ENCODE data around the gene LHX3. TPM values are rescaled to one million over a fixed set of nuclear protein-coding genes. Genes with fewer than 3 reads are reported as not detected.

LHX3 gene
- total and polyA plus RNA-seq, 2 donors (not counting 1 experiment from before 2014, with no cell fraction given): 0.07 to 0.30 TPM

GRCh38 chr9:136171009-136171800 is 33.7 kb downstream of the LHX3 start:
- POLR2A ChIA-PET: interaction anchor here (0.6 to 1.2 kb wide), 3 partner anchors 72 to 112 kb away, joined by 4 to 5 read pairs (median 4); no protein-coding TSS in a partner anchor
- Histone ChIP-seq H3K9me3 (ENCODE audit: control extremely low read depth in 1 of 3, control insufficient read depth in 2 of 3, insufficient read depth in 1 of 3, low read length in 2 of 3) (peaks cover 0 to 6% (median 0%) of the 10 kb centered on the region in 3 donors), H3K4me3 (ENCODE audit: control extremely low read depth in 1 of 5, extremely low read depth in 1 of 5, insufficient read depth in 1 of 5, low read depth in 2 of 5, low read length in 4 of 5) (no peak overlapping the region), H3K27me3 (replicated peaks in 1 of 4; ENCODE audit: control extremely low read depth in 1 of 4, control insufficient read depth in 3 of 4, insufficient read depth in 4 of 4, low read length in 3 of 4) (peaks cover 0 to 35% (median 4%) of the 10 kb centered on the region in 4 experiments), H3K9ac (ENCODE audit: low read length) (no peak overlapping the region), H3K36me3 (replicated peaks in 1 of 2; ENCODE audit: control extremely low read depth in 1 of 2, control insufficient read depth in 1 of 2, extremely low read depth in 1 of 2, insufficient read depth in 2 of 2, low read length in 1 of 2) (no peaks in the 10 kb centered on the region), H4K20me1 (ENCODE audit: control insufficient read depth, insufficient read depth, low read length, poor library complexity, severe bottlenecking) (no peaks in the 10 kb centered on the region), H3K27ac (ENCODE audit: low read length in 2 of 2) (no peak overlapping the region), H3K79me2 (ENCODE audit: control insufficient read depth, insufficient read depth, low read length) (no peaks in the 10 kb centered on the region), H3K4me1 (ENCODE audit: control insufficient read depth in 2 of 2, insufficient read depth in 2 of 2, low read length in 2 of 2) (peaks cover 0 to 15% of the 10 kb centered on the region in 2 donors), H3K4me2 (replicated peaks; ENCODE audit: low read depth, low read length, poor library complexity, severe bottlenecking) (no peak overlapping the region), H2AFZ (ENCODE audit: insufficient read depth, low read depth, low read length, poor library complexity, severe bottlenecking) (no peak overlapping the region)
- H3K9me3 Mint-ChIP-seq (ENCODE audit: insufficient read depth): no peaks in the 10 kb centered on the region
- 76% methylated on average over 16 of the region's 16 CpGs for WGBS (ENCODE audit: insufficient coverage)
- no peak overlapping the region for H3K4me3 Mint-ChIP-seq
- intact Hi-C loops (cut with micrococcal nuclease): no loop called here
- ATAC-seq (ENCODE audit: low read depth): no peak
- peak overlapping the region; percentile 68 for H3K27ac Mint-ChIP-seq
- peaks cover 11% of the 10 kb centered on the region for H3K4me1 Mint-ChIP-seq
- no peak for TF ChIP-seq EZH2 (IDR thresholded peaks at IDR 0.05; ENCODE audit: borderline replicate concordance, insufficient read depth, low read depth, low read length, poor library complexity, severe bottlenecking)
- CTCF ChIA-PET: interaction anchor here (1.0 to 8.7 kb wide), 21 partner anchors 7 to 230 kb away, joined by 3 to 103 read pairs (median 4); partner anchors contain the start of genes DNLZ and QSOX2
- no peak for DNase-seq
- peaks cover 21% of the 10 kb centered on the region for H3K27me3 Mint-ChIP-seq

- peak; percentile 97 for ATAC-seq (ENCODE audit: low read depth)
- peak overlapping the region; percentile 68 for H3K27ac Mint-ChIP-seq
- Histone ChIP-seq H3K4me3 (ENCODE audit: control extremely low read depth in 1 of 5, extremely low read depth in 1 of 5, insufficient read depth in 1 of 5, low read depth in 2 of 5, low read length in 4 of 5) (no peak overlapping the region), H3K36me3 (replicated peaks in 1 of 2; ENCODE audit: control extremely low read depth in 1 of 2, control insufficient read depth in 1 of 2, extremely low read depth in 1 of 2, insufficient read depth in 2 of 2, low read length in 1 of 2) (no peaks in the 10 kb centered on the region), H3K9me3 (ENCODE audit: control extremely low read depth in 1 of 3, control insufficient read depth in 2 of 3, insufficient read depth in 1 of 3, low read length in 2 of 3) (peaks cover 0 to 6% (median 0%) of the 10 kb centered on the region in 3 donors), H3K27ac (ENCODE audit: low read length in 2 of 2) (no peak overlapping the region), H3K4me1 (ENCODE audit: control insufficient read depth in 2 of 2, insufficient read depth in 2 of 2, low read length in 2 of 2) (peaks cover 0 to 15% of the 10 kb centered on the region in 2 donors), H3K27me3 (replicated peaks in 1 of 4; ENCODE audit: control extremely low read depth in 1 of 4, control insufficient read depth in 3 of 4, insufficient read depth in 4 of 4, low read length in 3 of 4) (peaks cover 0 to 35% (median 4%) of the 10 kb centered on the region in 4 experiments), H3K4me2 (replicated peaks; ENCODE audit: low read depth, low read length, poor library complexity, severe bottlenecking) (peak overlapping the region; percentile 20), H3K9ac (ENCODE audit: low read length) (no peak overlapping the region), H2AFZ (ENCODE audit: insufficient read depth, low read depth, low read length, poor library complexity, severe bottlenecking) (no peak overlapping the region), H4K20me1 (ENCODE audit: control insufficient read depth, insufficient read depth, low read length, poor library complexity, severe bottlenecking) (no peaks in the 10 kb centered on the region), H3K79me2 (ENCODE audit: control insufficient read depth, insufficient read depth, low read length) (no peaks in the 10 kb centered on the region)
- 52% methylated on average over 26 of the region's 28 CpGs for WGBS (ENCODE audit: insufficient coverage)
- H3K9me3 Mint-ChIP-seq (ENCODE audit: insufficient read depth): no peaks in the 10 kb centered on the region
- intact Hi-C loops (cut with micrococcal nuclease): loop anchor here (1.0 kb wide), 3 partner anchors 73 to 230 kb away; partner anchors contain the start of gene SNAPC4
- no peak overlapping the region for H3K4me3 Mint-ChIP-seq
- ChIA-PET POLR2A (interaction anchor here (0.6 to 1.2 kb wide), 5 partner anchors 43 to 113 kb away, joined by 3 to 6 read pairs (median 4); no protein-coding TSS in a partner anchor), CTCF (interaction anchor here (1.0 to 8.7 kb wide), 21 partner anchors 8 to 231 kb away, joined by 3 to 103 read pairs (median 4); partner anchors contain the start of genes DNLZ and QSOX2)
- peaks cover 11% of the 10 kb centered on the region for H3K4me1 Mint-ChIP-seq
- DNase-seq: peak; percentile 80
- peak; percentile 85 for TF ChIP-seq CTCF (IDR thresholded peaks at IDR 0.05)
- TF ChIP-seq EZH2 (IDR thresholded peaks at IDR 0.05; ENCODE audit: borderline replicate concordance, insufficient read depth, low read depth, low read length, poor library complexity, severe bottlenecking): no peak
- H3K27me3 Mint-ChIP-seq: peaks cover 21% of the 10 kb centered on the region
These were observed 34.7 kb downstream of the LHX3 start for GRCh38 chr9:136170006-136170901.

Measured in B cell (primary cell).